Activated naive CD4-positive, alpha-beta T cell (primary cell): ENCODE measurements around the gene EMC8.
A peak's percentile ranks its signal among the peaks of the same experiment; 100 is the strongest.

Experiments used
- DNase-seq, 4 experiments: peaks; one replicate each; lab custom pipeline; 2025; lab: John Stamatoyannopoulos, UW

Gene EMC8

GRCh38 chr16:85781695-85782370, 17.5 kb downstream of the EMC8 start:
- no peak for DNase-seq

- no peak for DNase-seq
Measured at GRCh38 chr16:85781156-85781555, 18.2 kb downstream of the EMC8 start.

DNA sequence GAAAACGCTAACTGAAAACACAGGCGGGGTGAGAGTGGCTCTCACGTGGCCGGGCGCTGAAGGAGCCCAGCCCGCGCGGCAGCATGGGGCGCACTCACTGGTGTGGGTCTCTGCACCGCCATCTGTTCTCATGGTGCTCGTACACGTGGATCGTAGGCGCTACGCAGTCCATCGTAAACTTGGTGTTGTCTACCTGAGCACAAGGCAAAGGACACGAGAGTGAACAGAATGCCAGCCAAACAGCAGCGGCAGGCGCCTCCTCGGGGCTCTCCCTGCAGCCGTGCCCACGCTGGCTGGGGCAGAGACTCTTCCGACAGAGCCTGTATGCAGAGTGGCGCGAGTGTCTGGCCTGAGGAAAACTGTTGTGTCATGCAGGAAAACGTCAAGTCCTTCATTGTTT, 19.1 kb downstream of the EMC8 start:
- DNase-seq = no peak

- no peak for DNase-seq
Measured at GRCh38 chr16:85778873-85779272, 20.5 kb downstream of the EMC8 start.

GRCh38 chr16:85777583-85778310, 21.6 kb downstream of the EMC8 start:
- DNase-seq = no peak

- DNase-seq = no peak
Measured at GRCh38 chr16:85774811-85775210, 24.5 kb downstream of the EMC8 start.

DNA sequence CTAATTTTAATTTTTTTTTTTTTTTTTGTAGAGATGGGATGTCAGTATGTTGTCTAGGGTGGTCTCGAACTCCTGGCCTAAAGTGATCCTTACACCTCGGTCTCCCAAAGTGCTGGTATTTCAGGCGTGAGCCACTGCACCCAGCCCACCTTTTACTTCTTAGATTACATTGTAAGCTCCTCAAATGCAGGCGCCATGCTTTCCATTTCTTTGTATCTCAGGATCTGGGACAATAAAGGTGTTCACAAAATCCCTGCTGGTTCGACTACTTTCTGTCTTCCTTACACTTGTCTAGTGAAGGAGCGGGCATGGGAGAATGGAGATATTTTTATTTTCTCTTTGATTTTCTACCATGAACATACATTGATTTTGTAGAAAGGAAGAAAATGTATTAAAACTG, 25.2 kb downstream of the EMC8 start:
- no peak for DNase-seq

DNA sequence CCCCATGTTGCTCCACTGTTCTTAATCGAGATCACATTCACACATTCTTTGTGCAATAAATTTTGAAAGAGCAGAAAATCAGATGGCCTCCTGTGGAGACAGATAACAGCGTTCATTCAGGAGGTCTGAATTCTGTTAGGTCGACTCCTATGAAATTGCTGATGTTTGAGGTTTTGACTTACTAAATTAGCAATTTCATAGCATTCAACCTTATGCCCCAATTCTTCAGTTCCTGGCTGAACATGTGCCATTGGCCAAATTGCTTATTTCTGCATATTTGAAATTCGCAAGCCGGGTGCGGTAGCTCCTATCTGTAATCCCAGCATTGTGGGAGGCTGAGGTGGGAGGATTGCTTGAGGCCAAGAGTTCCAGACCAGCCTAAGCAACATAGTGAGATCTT, 26.3 kb downstream of the EMC8 start:
- DNase-seq = no peak

DNA sequence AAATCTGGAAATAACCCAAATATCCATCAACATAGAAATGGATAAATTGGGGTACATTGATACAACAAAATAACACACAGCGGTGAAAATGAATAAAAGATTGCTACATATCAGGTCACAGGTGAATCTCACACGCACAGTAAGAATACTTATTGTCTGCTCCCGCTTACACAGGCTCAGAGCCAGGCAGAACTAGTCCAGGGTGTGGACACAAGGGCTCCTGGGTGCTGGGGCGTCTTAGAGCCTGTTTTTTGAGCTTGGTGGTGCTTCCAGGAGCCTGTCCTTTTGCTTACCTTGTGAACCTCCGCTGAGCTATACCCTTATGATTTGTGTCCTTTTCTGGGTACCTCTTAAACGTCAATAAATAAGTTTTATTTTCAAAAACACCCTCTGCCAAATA, 28.6 kb downstream of the EMC8 start:
- no peak for DNase-seq

- no peak for DNase-seq
Measured at GRCh38 chr16:85768199-85768598, 31.1 kb downstream of the EMC8 start.

DNA sequence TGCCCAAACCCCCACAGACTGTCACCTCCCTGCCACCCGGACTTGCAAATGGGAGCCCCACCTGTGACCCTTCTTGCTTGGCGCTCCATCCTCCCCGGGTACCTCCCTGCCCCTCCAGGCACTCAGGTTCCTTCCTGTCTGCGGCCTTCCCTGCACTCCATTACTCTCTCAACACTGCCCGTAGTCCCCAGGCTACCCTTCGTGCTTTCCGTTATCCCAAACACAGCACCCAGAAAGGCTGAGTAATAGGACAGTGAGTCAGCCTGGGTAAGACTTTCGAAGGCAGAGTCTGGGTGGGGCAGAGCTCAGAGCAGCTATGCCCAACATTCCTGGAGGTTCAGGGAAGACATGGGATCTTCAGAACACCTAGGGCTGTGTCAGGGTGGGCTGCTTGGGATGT, 31.8 kb downstream of the EMC8 start:
- DNase-seq = no peak

GRCh38 chr16:85765767-85766166, 33.6 kb downstream of the EMC8 start:
- DNase-seq = no peak

GRCh38 chr16:85765211-85765610, 34.1 kb downstream of the EMC8 start:
- DNase-seq = no peak

DNA sequence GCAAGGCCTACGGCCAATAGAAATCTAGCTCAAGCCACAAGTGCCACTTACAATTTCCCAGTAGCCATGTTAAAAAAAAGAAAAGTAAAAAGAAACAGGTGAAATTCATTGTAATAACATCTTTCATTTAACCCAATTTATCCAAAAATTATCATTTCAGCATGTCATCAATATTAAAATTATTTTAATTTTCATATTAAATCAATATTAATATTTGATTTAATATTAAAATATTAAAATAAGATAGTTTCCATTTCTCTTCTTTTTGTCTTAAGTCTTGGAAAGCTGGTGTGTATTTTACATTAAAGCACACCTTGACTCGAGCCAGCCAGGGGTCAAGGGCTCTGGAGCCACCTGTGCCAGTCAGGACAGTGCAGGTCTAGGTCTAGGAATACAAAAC, 35.7 kb downstream of the EMC8 start:
- DNase-seq = no peak

DNA sequence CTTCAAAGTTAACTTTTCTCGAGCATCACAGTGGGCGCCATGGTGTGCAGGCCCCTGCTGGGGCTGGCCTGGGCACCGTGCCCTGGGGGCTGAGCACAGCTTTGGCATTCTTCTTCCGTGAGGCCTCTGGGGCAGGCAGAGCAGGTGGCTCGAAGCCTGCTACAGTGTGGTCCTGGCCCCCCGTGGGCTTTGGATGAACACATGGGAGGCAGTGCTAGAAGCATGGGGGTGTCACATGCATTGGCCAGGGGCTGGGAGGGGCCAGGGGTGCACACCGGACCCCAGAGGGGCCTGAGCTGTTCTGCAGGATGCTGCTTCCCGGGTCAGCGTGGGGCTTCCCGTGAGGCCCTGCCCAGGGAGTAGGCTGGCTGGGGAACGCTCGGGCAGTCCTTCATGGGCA, 36.4 kb downstream of the EMC8 start:
- DNase-seq = no peak

- no peak for DNase-seq
Measured at GRCh38 chr16:85761861-85762260, 37.5 kb downstream of the EMC8 start.

DNA sequence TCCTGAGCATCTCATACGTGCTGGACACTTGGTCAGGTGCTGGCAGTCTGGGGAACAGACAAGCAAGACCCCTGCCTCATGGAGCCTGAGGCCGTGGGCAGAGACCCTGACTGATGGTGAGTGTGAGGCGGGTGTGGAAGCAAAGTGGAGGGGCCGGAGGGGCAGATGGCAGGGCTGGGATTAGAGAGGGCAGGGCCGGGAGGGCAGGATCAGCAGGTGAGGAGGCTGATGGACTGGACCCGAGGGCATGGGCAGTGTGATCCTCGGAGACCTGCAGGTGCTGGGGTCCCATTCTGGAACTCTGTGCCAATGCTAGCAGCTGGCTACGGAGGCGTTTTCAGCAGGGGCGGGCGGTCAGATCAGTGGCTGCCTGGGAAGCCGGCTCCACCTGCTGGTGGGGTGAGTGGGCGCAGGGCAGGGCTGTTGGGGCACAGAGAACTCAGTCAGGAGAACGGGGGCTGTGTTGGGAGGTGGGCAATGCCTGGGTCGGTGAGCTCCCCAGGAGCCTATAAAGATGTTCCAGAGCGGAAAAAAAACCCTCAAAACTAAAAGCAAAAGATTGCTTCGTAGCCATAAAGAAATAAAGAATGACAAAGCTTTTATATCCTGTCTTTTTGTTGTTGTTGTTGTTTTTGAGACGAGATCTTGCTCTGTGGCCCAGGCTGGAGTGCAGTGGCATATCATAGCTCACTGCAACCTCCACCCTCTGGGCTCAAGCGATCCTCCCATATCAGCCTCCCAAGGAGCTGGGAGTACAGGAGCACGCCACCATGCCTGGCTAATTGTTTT, 39.5 kb downstream of the EMC8 start:
- DNase-seq = peak in 1 of 4 experiments; percentile 12

GRCh38 chr16:85759136-85759535, 40.2 kb downstream of the EMC8 start:
- no peak for DNase-seq

DNA sequence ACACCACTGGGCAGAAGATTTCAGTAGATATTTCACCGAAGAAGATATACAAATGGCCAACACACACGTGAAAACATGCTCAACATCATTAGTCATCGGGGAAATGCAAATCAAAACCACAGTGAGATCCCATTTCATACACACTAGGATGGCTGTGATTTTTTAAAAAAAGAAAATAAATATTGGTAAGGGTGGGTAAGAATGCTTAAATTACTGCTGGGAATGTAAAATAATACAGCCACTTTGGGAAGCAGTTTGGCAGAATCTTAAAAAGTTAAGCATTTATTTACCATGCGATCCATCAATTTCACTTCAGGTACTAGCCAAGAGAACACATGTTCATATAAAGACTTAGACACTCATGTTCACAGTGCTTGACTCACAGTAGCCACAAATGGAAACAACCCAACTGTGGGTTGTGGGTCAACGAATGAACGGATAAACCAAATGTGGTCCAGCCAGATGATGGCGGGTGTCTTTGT, 42.0 kb downstream of the EMC8 start:
- DNase-seq = no peak

GRCh38 chr16:85755929-85756768, 43.2 kb downstream of the EMC8 start:
- no peak for DNase-seq

- DNase-seq = no peak
Measured at GRCh38 chr16:85754413-85754812, 44.9 kb downstream of the EMC8 start.

- DNase-seq = no peak
Measured at GRCh38 chr16:85753976-85754375, 45.4 kb downstream of the EMC8 start.
